Measurements from ENCODE around the gene LRRN2. TPM values are rescaled to one million over a fixed set of nuclear protein-coding genes. Genes with fewer than 3 reads are reported as not detected.

LRRN2 gene
- polyA plus RNA-seq, 2 of the 4 experiments (the other 2 are of a cell fraction), result 3.6 to 6.6 TPM

- Histone ChIP-seq H3K4me2 (no peak overlapping the region), H3K9me3 (no peaks in the 10 kb centered on the region), H3K4me1 (no peaks in the 10 kb centered on the region), H3K27ac (no peak overlapping the region), H3K4me3 (no peak overlapping the region)
- ChIA-PET CTCF (interaction anchor here (1.2 to 4.7 kb wide), 6 partner anchors 9 to 166 kb away, joined by 3 to 32 read pairs (median 5); no protein-coding TSS in a partner anchor), POLR2A (no interaction called here)
- TF ChIP-seq CBX2 (IDR thresholded peaks at IDR 0.05; ENCODE audit: borderline replicate concordance, low read depth) (no peak), ESRRA (IDR thresholded peaks at IDR 0.05; ENCODE audit: borderline replicate concordance, low read length) (no peak), FOXS1 (CRISPR knock-in tag; IDR thresholded peaks at IDR 0.05) (no peak), REST (IDR thresholded peaks at IDR 0.05) (no peak), RARB (CRISPR knock-in tag; IDR thresholded peaks at IDR 0.05) (no peak), FOSB (CRISPR knock-in tag; IDR thresholded peaks at IDR 0.05) (no peak), JUN (IDR thresholded peaks at IDR 0.05) (no peak), RFX5 (IDR thresholded peaks at IDR 0.05) (no peak)
- 79% methylated on average over 1 of the region's 1 CpG for WGBS (ENCODE audit: missing lambda C conversion rate)
- no peak for FAIRE-seq
- ATAC-seq, result no peak
- no peak for DNase-seq (ENCODE audit: low read depth in 1 of 2, low spot score in 1 of 2)
These were observed 44.1 kb downstream of the LRRN2 start for GRCh38 chr1:204641455-204641854.

DNA sequence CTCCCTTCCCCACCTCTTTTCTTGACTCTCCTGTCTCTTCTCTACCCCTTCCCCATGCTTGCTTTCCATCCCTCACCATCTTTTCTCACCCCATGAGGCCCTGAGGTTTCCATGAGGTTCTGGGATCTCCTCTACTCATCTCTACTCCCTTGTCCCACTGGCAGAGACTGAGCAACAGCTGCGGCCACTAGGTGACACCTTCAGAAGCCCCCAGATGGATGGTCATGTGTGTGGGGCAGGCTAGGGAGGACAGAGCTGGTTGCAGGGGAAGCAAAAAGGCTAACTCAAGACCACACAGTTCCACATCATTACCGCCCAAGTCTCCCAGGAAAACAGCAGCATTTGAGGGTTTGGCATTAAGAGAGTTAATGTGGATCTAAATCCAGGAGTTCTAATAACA is 45.0 kb downstream of the LRRN2 start:
- ChIA-PET POLR2A (no interaction called here), CTCF (interaction anchor here (1.3 to 4.7 kb wide), 6 partner anchors 13 to 167 kb away, joined by 3 to 32 read pairs (median 4); no protein-coding TSS in a partner anchor)
- no peak overlapping the region for H3K4me2 ChIP-seq
- no peaks in the 10 kb centered on the region for H3K4me1 ChIP-seq
- TF ChIP-seq SREBF2 (IDR thresholded peaks at IDR 0.05), result no peak
- TF ChIP-seq CHD4 (IDR thresholded peaks at IDR 0.05; ENCODE audit: borderline replicate concordance), result no peak
- TF ChIP-seq MYC (IDR thresholded peaks at IDR 0.05; ENCODE audit: borderline replicate concordance, low read length), result no peak
- TF ChIP-seq PHF8 (IDR thresholded peaks at IDR 0.05; ENCODE audit: borderline replicate concordance, low read depth), result no peak
- H3K27ac ChIP-seq, result no peak overlapping the region
- 86% methylated on average over 2 of the region's 2 CpGs for WGBS (ENCODE audit: missing lambda C conversion rate)
- no peaks in the 10 kb centered on the region for H3K9me3 ChIP-seq
- no peak for DNase-seq (ENCODE audit: low read depth in 1 of 2, low spot score in 1 of 2)
- no peak for FAIRE-seq
- no peak overlapping the region for H3K4me3 ChIP-seq
- no peak for ATAC-seq

DNA sequence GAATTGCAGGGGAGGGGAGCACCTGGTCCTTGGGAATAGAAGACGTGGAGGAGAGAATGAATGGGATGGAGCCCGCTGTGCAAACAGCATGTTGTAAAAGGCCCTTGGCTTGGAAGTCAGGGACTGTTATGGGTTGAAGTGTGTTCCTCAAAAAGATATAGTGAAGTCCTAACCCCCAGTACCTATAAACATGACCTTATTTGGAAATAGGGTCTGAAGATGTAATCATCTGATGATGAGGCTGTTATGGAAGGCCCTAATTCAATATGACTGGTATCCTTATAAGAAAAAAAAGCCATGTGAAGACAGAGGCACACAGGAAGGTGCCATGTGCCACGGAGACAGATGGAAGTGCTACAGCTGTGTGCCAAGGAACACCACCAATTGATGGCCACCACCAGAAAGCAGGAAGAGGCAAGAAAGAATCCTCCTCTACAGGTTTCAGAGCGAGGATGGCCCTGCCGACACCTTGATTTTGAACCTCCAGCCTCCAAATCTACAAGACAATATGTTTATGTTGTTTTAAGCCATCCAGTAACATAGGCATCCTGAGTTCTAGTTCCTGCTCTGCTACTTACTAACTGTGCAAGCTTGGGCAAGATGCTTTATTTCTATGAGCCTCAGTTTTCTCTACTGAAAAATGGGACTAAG is 51.2 kb downstream of the LRRN2 start:
- DNase-seq (ENCODE audit: low read depth in 1 of 2, low spot score in 1 of 2) (no peak), FAIRE-seq (no peak), ATAC-seq (no peak)
- Histone ChIP-seq H3K4me2 (no peak overlapping the region), H3K27ac (no peak overlapping the region), H3K4me1 (no peaks in the 10 kb centered on the region), H3K4me3 (no peak overlapping the region), H3K9me3 (no peaks in the 10 kb centered on the region)
- ChIA-PET POLR2A (no interaction called here), CTCF (interaction anchor here (1.2 to 1.8 kb wide), 2 partner anchors 69 to 157 kb away, joined by 4 to 5 read pairs; no protein-coding TSS in a partner anchor)
- TF ChIP-seq TFCP2L1 (CRISPR knock-in tag; IDR thresholded peaks at IDR 0.05) (no peak), JUN (IDR thresholded peaks at IDR 0.05) (no peak), CEBPB (IDR thresholded peaks at IDR 0.05) (no peak), MAZ (IDR thresholded peaks at IDR 0.05; ENCODE audit: borderline replicate concordance, low read depth, low read length) (no peak), RCOR1 (IDR thresholded peaks at IDR 0.05; ENCODE audit: low read depth, low read length) (no peak), HOXA7 (CRISPR knock-in tag; IDR thresholded peaks at IDR 0.05) (no peak), E2F6 (IDR thresholded peaks at IDR 0.05; ENCODE audit: borderline replicate concordance, low read depth) (no peak), ZSCAN20 (CRISPR knock-in tag; IDR thresholded peaks at IDR 0.05) (no peak), REST (IDR thresholded peaks at IDR 0.05) (no peak), EP300 (IDR thresholded peaks at IDR 0.05) (no peak), POLR2AphosphoS2 (conservative IDR thresholded peaks at IDR 0.05; ENCODE audit: low read length) (no peak)
- TF ChIP-seq, protein P1, sequence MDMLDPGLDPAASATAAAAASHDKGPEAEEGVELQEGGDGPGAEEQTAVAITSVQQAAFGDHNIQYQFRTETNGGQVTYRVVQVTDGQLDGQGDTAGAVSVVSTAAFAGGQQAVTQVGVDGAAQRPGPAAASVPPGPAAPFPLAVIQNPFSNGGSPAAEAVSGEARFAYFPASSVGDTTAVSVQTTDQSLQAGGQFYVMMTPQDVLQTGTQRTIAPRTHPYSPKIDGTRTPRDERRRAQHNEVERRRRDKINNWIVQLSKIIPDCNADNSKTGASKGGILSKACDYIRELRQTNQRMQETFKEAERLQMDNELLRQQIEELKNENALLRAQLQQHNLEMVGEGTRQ (IDR thresholded peaks at IDR 0.05), result no peak
- WGBS (ENCODE audit: missing lambda C conversion rate), result 86% methylated on average over 5 of the region's 5 CpGs

Measured in A549 (cell line).